HepG2 (cell line): ENCODE measurements around the gene CAMK2N2. TPM values are rescaled to one million over a fixed set of nuclear protein-coding genes. Genes with fewer than 3 reads are reported as not detected.
A peak's percentile ranks its signal among the peaks of the same experiment; 100 is the strongest.

Experiments used
- BCL6 ChIP-seq: IDR thresholded peaks from 2 replicates; pipeline ENCODE4 v1.6.1; 2016; ENCODE audit warnings: missing genetic modification reagents, missing compliant biosample characterization
- FOSL2 ChIP-seq: sonication (generic); formaldehyde crosslinking; IDR thresholded peaks from 2 replicates; pipeline ENCODE4 v1.4.0; 2020; ENCODE audit warnings: missing genetic modification reagents
- HMGXB3 ChIP-seq: sonication (generic); formaldehyde crosslinking; IDR thresholded peaks from 2 replicates; pipeline ENCODE4 v1.4.0; 2020; ENCODE audit warnings: missing genetic modification reagents, borderline replicate concordance
- KDM1A ChIP-seq: IDR thresholded peaks from 2 replicates; pipeline ENCODE4 v1.6.1; 2016; ENCODE audit warnings: missing compliant biosample characterization
- KDM5A ChIP-seq: fragments of 200-600 bp; sonication (generic); IDR thresholded peaks from 2 replicates; pipeline ENCODE4 v1.7.0; 2018; ENCODE audit warnings: antibody characterized with exemption, mild to moderate bottlenecking, low read length, borderline replicate concordance
- MNT ChIP-seq: fragments of 450-650 bp; IDR thresholded peaks from 2 replicates; pipeline ENCODE4 v1.6.1; 2016
- NFIB ChIP-seq: sonication (generic); formaldehyde crosslinking; IDR thresholded peaks from 2 replicates; pipeline ENCODE4 v1.9.0; 2021; ENCODE audit warnings: missing genetic modification reagents, mild to moderate bottlenecking, borderline replicate concordance
- POLR2AphosphoS5 ChIP-seq: IDR thresholded peaks from 2 replicates; pipeline ENCODE4 v1.6.1; 2012; ENCODE audit warnings: low read depth, low read length
- RBM22 ChIP-seq: fragments of 200-400 bp; formaldehyde crosslinking; optimal IDR thresholded peaks from 2 replicates; pipeline ENCODE3; 2017; ENCODE audit warnings: mild to moderate bottlenecking, low read length, moderate library complexity
- SETDB1 ChIP-seq: sonication (generic); formaldehyde crosslinking; IDR thresholded peaks from 2 replicates; pipeline ENCODE4 v1.5.1; 2020; ENCODE audit warnings: missing genetic modification reagents, mild to moderate bottlenecking, borderline replicate concordance
- SNAPC5 ChIP-seq: sonication (generic); formaldehyde crosslinking; IDR thresholded peaks from 2 replicates; pipeline ENCODE4 v1.8.1; 2023; ENCODE audit warnings: mild to moderate bottlenecking, missing genetic modification reagents, borderline replicate concordance
- UBTF ChIP-seq: sonication (generic); formaldehyde crosslinking; IDR thresholded peaks from 2 replicates; pipeline ENCODE4 v1.4.0; 2020; ENCODE audit warnings: mild to moderate bottlenecking, missing genetic modification reagents
- ZKSCAN8 ChIP-seq: IDR thresholded peaks from 2 replicates; pipeline ENCODE4 v1.6.1; 2016; ENCODE audit warnings: borderline replicate concordance, missing genetic modification reagents, missing compliant biosample characterization
- ZNF260 ChIP-seq: sonication (generic); formaldehyde crosslinking; IDR thresholded peaks from 2 replicates; pipeline ENCODE4 v1.4.0; 2020; ENCODE audit warnings: missing genetic modification reagents, low read depth, mild to moderate bottlenecking, borderline replicate concordance
- ZNF274 ChIP-seq: sonication (generic); formaldehyde crosslinking; IDR thresholded peaks from 2 replicates; pipeline ENCODE4 v1.5.1; 2020; ENCODE audit warnings: mild to moderate bottlenecking, missing genetic modification reagents
- ZNF292 ChIP-seq: sonication (generic); formaldehyde crosslinking; IDR thresholded peaks from 2 replicates; pipeline ENCODE4 v1.8.1; 2022; ENCODE audit warnings: mild to moderate bottlenecking, low read depth, missing genetic modification reagents, borderline replicate concordance
- ZNF580 ChIP-seq: IDR thresholded peaks from 2 replicates; pipeline ENCODE4 v1.6.1; 2016; ENCODE audit warnings: low read depth, borderline replicate concordance
- ZNF615 ChIP-seq: sonication (generic); formaldehyde crosslinking; IDR thresholded peaks from 2 replicates; pipeline ENCODE4 v1.5.0; 2020; ENCODE audit warnings: mild to moderate bottlenecking, missing genetic modification reagents, borderline replicate concordance
- ZNF816 ChIP-seq: sonication (generic); formaldehyde crosslinking; IDR thresholded peaks from 2 replicates; pipeline ENCODE4 v1.8.0; 2022; ENCODE audit warnings: missing genetic modification reagents, mild to moderate bottlenecking, borderline replicate concordance
- polyA plus RNA-seq, 8 experiments: library from polyadenylated mRNA; depleted of rRNA in 3 of 8; stranded (reverse) in 7 of 8; unstranded in 1 of 8; fragments of >200 nt; fragmentation: Illumina TruSeq in 4 of 8; extraction: Trizol in 4 of 8; gene quantifications; 2 replicates each; pipeline versions ENCODE4 v1.2.1 to v1.2.3, GENCODE V29; 2011 to 2016; ENCODE audit warnings: low read depth in 4 of 8, missing spikeins in 1 of 8, mixed read lengths in 1 of 8; ENCODE audit not compliant: insufficient read depth in 1 of 8
- total RNA-seq, 5 experiments: library from RNA; depleted of rRNA; stranded (reverse); fragments of >200 nt; fragmentation: Illumina TruSeq; extraction: Trizol; gene quantifications; 2 replicates each; pipeline ENCODE4 v1.2.3, GENCODE V29; 2016; ENCODE audit warnings: low read depth in 1 of 5

Gene CAMK2N2
- total and polyA plus RNA-seq, 2 of the 13 experiments (the other 11 are each of a cell fraction or from before 2014, with no cell fraction given), result 0.12 to 0.27 TPM

- TF ChIP-seq ZNF260 (CRISPR knock-in tag), result peak; percentile 85; the same call in 1 of the 2 replicates
- peak; percentile 75; the same call in 1 of the 2 replicates for TF ChIP-seq ZNF274
- TF ChIP-seq ZNF615 (CRISPR knock-in tag), result no peak
- peak; percentile 86; the same call in 1 of the 2 replicates for TF ChIP-seq ZKSCAN8 (CRISPR knock-in tag)
- TF ChIP-seq KDM1A (CRISPR knock-in tag), result 0 out of 2 replicates have a peak, but pooled peaks have one; percentile 21
- peak; percentile 89; the same call in 1 of the 2 replicates for TF ChIP-seq ZNF580 (CRISPR knock-in tag)
- TF ChIP-seq UBTF (CRISPR knock-in tag), result peak; percentile 96
- TF ChIP-seq HMGXB3, result 0 out of 2 replicates have a peak, but pooled peaks have one; percentile 40
- 0 out of 2 replicates have a peak, but pooled peaks have one; percentile 46 for TF ChIP-seq ZNF816 (CRISPR knock-in tag)
- TF ChIP-seq FOSL2 (CRISPR knock-in tag), result peak; percentile 68
- no peak for TF ChIP-seq SNAPC5
- no peak for TF ChIP-seq MNT
- TF ChIP-seq SETDB1, result no peak
- no peak for TF ChIP-seq RBM22
- peak; percentile 76; the same call in 1 of the 2 replicates for TF ChIP-seq NFIB (CRISPR knock-in tag)
- no peak for TF ChIP-seq KDM5A
- TF ChIP-seq ZNF292, result peak; percentile 81; the same call in 1 of the 2 replicates
- peak; percentile 83 for TF ChIP-seq BCL6 (CRISPR knock-in tag)
- TF ChIP-seq POLR2AphosphoS5, result peak; percentile 48
Observed at GRCh38 chr3:184241447-184242296, 19.7 kb downstream of the CAMK2N2 start (continued).
